VCaP (cell line): ENCODE data around the gene RILP.
A peak's percentile ranks its signal among the peaks of the same experiment; 100 is the strongest.

Experiments used
- H3K27ac ChIP-seq: fragments of 450-650 bp; 2 replicates; pipeline ENCODE4 v1.5.1; 2017
- CTCF ChIP-seq: fragments of 450-650 bp; conservative IDR thresholded peaks from 2 replicates; pipeline ENCODE4 v1.5.1; 2017; ENCODE audit warnings: mild to moderate bottlenecking, moderate library complexity

RILP gene

GRCh38 chr17:1604831-1605528, 44.7 kb downstream of the RILP start:
- TF ChIP-seq CTCF = no peak
- H3K27ac ChIP-seq = no peak overlapping the region

- no peak for TF ChIP-seq CTCF
- no peak overlapping the region for H3K27ac ChIP-seq
These were observed 48.1 kb downstream of the RILP start for GRCh38 chr17:1601571-1601970.

GRCh38 chr17:1598399-1599095, 51.1 kb downstream of the RILP start:
- peak overlapping the region; percentile 100 for H3K27ac ChIP-seq
- no peak for TF ChIP-seq CTCF

GRCh38 chr17:1597861-1598342, 51.8 kb downstream of the RILP start:
- peak overlapping the region; percentile 100 for H3K27ac ChIP-seq
- TF ChIP-seq CTCF = no peak
